GM18867 (cell line): ENCODE data around the gene SKOR1.

Experiments
- ATAC-seq: cut with Tn5 transposase; IDR thresholded peaks from one replicate; pipeline ENCODE4 v1.9.1; 2021; ENCODE audit warnings: mild to moderate bottlenecking, moderate library complexity; ENCODE audit not compliant: unreplicated experiment

Gene SKOR1

DNA sequence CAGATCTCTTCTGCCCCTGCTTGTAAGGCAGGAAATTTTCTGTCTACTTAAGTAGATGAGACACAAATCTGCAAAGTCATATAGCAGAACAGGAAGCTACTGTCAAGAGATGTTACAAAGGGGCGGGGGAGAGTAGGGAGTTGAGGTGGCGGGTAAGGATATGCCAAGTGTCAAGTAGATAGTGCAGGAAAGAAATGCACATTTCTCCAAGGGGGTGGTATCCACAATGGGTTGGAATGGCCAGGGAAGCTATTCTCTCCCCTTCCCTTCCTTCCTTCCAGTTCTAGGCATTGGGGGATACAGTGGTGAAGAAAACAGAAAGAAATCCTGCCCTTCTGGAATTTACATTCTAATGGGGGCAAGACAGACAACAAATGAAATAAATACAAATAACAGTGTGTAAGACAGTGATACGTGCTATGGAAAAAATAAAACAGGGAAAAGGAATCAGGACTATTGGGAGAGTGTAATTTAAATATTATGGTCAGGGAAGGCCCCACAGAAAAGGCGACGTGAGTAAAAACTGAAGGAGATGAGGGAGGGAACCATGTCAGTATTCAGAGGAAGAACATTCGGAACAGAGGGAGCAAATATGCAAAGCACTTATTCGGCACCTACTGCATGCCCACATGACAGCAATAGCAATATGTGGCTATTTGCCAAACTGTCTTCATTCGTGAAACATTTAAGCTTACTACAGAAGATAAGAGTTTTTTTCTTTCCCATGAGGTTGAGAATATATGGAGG is 57.4 kb downstream of the SKOR1 start:
- no peak for ATAC-seq

DNA sequence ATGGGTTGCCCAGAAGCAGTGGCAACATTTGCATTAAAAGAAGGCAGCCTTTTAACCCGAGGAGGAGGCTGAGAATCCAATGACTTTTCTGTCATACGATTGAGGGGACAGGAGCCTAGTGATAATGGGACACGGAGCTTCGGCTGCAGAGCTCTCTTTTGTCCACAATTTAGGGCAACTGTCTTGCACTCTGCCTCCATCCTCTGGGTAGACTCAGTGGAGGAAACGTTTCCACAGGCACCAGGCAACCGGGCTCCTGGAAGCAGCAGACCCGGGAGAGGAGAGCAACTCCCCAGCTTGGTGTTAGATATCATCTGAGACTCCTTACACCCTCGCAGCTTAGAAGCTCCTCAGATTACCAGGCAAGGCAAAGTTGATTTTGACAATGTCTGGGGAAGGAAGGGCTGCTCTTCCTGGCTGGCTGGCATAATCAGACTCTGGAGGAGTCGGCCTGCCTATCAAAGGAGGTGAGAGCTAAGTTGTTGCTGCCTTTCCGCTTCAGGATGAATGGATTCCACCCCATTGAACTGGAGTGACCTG is 58.0 kb downstream of the SKOR1 start:
- no peak for ATAC-seq

DNA sequence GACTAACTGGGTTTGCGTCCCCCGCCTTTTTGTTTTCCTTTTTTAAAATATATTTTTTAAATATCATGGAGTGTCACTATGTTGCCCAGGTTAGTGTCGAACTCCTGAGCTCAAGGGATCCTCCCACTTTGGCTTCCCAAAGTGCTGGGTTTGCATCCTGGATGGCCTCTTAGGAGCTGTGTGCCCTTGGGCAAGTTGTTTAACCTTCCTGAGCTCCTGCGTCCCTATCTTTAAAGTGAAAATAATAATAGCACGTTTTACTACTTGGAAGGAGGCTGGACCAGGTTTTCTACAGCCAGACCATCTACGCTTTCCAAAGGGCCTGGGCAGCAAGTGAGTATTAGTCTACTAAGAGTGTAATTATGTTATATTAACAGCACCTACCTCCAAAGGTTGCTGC is 58.7 kb downstream of the SKOR1 start:
- ATAC-seq = no peak
